LoVo (cell line): ENCODE data around the gene IL18RAP.

Experiments
- DNase-seq: peaks from one replicate; pipeline ENCODE4 v3.0.0-alpha.2; 2016; ENCODE audit warnings: low spot score

Gene IL18RAP

GRCh38 chr2:102498414-102498813 lies 75.5 kb downstream of the IL18RAP start:
- DNase-seq: no peak

DNA sequence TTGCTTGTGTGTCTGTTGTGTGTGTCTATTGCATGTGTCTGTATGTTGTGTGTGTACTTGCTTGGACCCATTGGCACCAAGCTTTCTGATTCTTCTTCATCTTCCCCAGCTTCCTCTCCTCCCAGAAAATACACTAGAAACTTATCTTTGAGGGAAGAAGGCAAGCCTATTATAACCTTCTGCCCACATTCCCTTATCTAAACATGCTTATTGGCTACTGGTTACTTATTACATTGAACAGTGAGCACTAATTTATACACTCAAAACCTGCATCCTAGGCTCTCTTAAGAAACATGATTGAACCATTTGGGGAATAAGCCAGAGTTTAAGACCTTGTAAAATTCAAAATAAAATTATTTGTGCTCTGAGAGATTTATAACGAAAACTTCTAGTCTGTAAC lies 76.6 kb downstream of the IL18RAP start:
- DNase-seq: no peak
